ENCODE results near the gene CECR2. TPM values are rescaled to one million over a fixed set of nuclear protein-coding genes. Genes with fewer than 3 reads are reported as not detected.

CECR2 gene
- total RNA-seq, 2 donors from 2014 or later = 2.6 to 3.4 TPM

- no peaks in the 10 kb centered on the region for H3K9me3 ChIP-seq
- no peaks in the 10 kb centered on the region for H3K36me3 ChIP-seq (replicated peaks in 1 of 2; ENCODE audit: insufficient read depth in 1 of 2, low read depth in 2 of 2)
- ATAC-seq (no peak), DNase-seq (no peak)
- H3K4me3 ChIP-seq = no peak overlapping the region
- H3K27me3 ChIP-seq = no peaks in the 10 kb centered on the region
- H3K4me1 ChIP-seq = no peaks in the 10 kb centered on the region
- 83 to 84% methylated on average over 15 to 16 of the region's 16 CpGs for WGBS, 2 donors
- intact Hi-C loops (cut with DNase I) = no loop called here
- no peak overlapping the region for H3K27ac ChIP-seq
- TF ChIP-seq CTCF (IDR thresholded peaks at IDR 0.05) (no peak), POLR2A (IDR thresholded peaks at IDR 0.05) (no peak)
Observed at GRCh38 chr22:17332109-17332800, 37.0 kb upstream of the CECR2 start.

DNA sequence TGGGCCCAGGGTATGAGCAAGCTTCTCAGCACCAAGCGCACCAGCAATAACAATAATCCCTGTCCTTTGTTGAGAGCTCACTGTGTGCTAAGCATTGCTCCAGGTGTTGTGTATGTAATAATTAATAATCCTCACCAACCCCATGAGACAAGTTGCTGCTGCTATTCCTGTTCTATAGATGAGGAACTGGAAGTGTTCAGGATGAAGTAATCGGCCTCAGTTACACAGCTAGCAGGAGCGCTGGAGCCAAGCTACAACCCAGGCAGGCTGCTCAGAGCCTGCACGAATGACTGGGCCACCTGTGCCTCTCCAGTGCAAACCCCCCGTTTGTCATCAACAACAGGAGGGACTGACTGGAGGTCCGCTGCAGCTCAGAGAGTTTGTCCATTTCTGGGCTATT, 35.2 kb upstream of the CECR2 start:
- intact Hi-C loops (cut with DNase I) = no loop called here
- no peak for ATAC-seq
- no peaks in the 10 kb centered on the region for H3K27me3 ChIP-seq
- no peaks in the 10 kb centered on the region for H3K36me3 ChIP-seq (replicated peaks in 1 of 2; ENCODE audit: insufficient read depth in 1 of 2, low read depth in 2 of 2)
- no peaks in the 10 kb centered on the region for H3K4me1 ChIP-seq
- no peaks in the 10 kb centered on the region for H3K9me3 ChIP-seq
- no peak for DNase-seq
- no peak overlapping the region for H3K4me3 ChIP-seq
- 49 to 57% methylated on average over 6 of the region's 6 CpGs for WGBS, 2 donors
- TF ChIP-seq POLR2A (IDR thresholded peaks at IDR 0.05) (no peak), CTCF (IDR thresholded peaks at IDR 0.05) (no peak)
- H3K27ac ChIP-seq = no peak overlapping the region

GRCh38 chr22:17334983-17335382, 34.3 kb upstream of the CECR2 start:
- TF ChIP-seq POLR2A (IDR thresholded peaks at IDR 0.05) = no peak
- no peak for TF ChIP-seq CTCF (IDR thresholded peaks at IDR 0.05)
- Histone ChIP-seq H3K27ac (no peak overlapping the region), H3K36me3 (replicated peaks in 1 of 2; ENCODE audit: insufficient read depth in 1 of 2, low read depth in 2 of 2) (no peaks in the 10 kb centered on the region), H3K27me3 (no peaks in the 10 kb centered on the region), H3K9me3 (no peaks in the 10 kb centered on the region), H3K4me3 (no peak overlapping the region), H3K4me1 (no peaks in the 10 kb centered on the region)
- DNase-seq (no peak), ATAC-seq (no peak)
- 51 to 59% methylated on average over 6 of the region's 6 CpGs for WGBS, 2 donors
- intact Hi-C loops (cut with DNase I) = no loop called here

- TF ChIP-seq CTCF (IDR thresholded peaks at IDR 0.05) (no peak), POLR2A (IDR thresholded peaks at IDR 0.05) (no peak)
- intact Hi-C loops (cut with DNase I) = no loop called here
- H3K27ac ChIP-seq = no peak overlapping the region
- H3K4me1 ChIP-seq = no peaks in the 10 kb centered on the region
- DNase-seq (no peak), ATAC-seq (no peak)
- no peaks in the 10 kb centered on the region for H3K36me3 ChIP-seq (replicated peaks in 1 of 2; ENCODE audit: insufficient read depth in 1 of 2, low read depth in 2 of 2)
- 37 to 38% methylated on average over 5 of the region's 5 CpGs for WGBS, 2 donors
- H3K4me3 ChIP-seq = no peak overlapping the region
- H3K9me3 ChIP-seq = no peaks in the 10 kb centered on the region
- H3K27me3 ChIP-seq = no peaks in the 10 kb centered on the region
Observed at GRCh38 chr22:17336061-17336460, 33.2 kb upstream of the CECR2 start.

GRCh38 chr22:17337639-17338038, 31.6 kb upstream of the CECR2 start:
- ATAC-seq = no peak
- H3K27me3 ChIP-seq = no peaks in the 10 kb centered on the region
- WGBS, 2 donors = 78 to 79% methylated on average over 11 of the region's 11 CpGs

More at GRCh38 chr22:17337639-17338038, 31.6 kb upstream of the CECR2 start:
- no peaks in the 10 kb centered on the region for H3K9me3 ChIP-seq
- H3K36me3 ChIP-seq (replicated peaks in 1 of 2; ENCODE audit: insufficient read depth in 1 of 2, low read depth in 2 of 2) = no peaks in the 10 kb centered on the region
- no peak overlapping the region for H3K4me3 ChIP-seq
- DNase-seq = no peak
- intact Hi-C loops (cut with DNase I) = no loop called here
- no peak overlapping the region for H3K27ac ChIP-seq
- H3K4me1 ChIP-seq = no peaks in the 10 kb centered on the region
- no peak for TF ChIP-seq POLR2A (IDR thresholded peaks at IDR 0.05)
- no peak for TF ChIP-seq CTCF (IDR thresholded peaks at IDR 0.05)
